NB4 (cell line): ENCODE measurements around the gene SSH2.

ENCODE experiments used
- CTCF ChIP-seq: IDR thresholded peaks from one replicate; pipeline ENCODE4 v1.5.1; 2012; ENCODE audit warnings: low read depth, low read length
- MAX ChIP-seq: IDR thresholded peaks from 2 replicates; pipeline ENCODE4 v1.6.1; 2011; ENCODE audit warnings: low read depth, low read length
- MYC ChIP-seq: IDR thresholded peaks from 2 replicates; pipeline ENCODE4 v1.6.1; 2011; ENCODE audit warnings: low read depth, low read length
- POLR2A ChIP-seq: IDR thresholded peaks from 2 replicates; pipeline ENCODE4 v1.6.1; 2011; ENCODE audit warnings: mild to moderate bottlenecking; ENCODE audit not compliant: insufficient read length; ENCODE audit errors: extremely low read depth

GRCh38 chr17:29838961-29839360 lies 91.1 kb downstream of the SSH2 start:
- TF ChIP-seq CTCF: no peak
- no peak for TF ChIP-seq POLR2A
- TF ChIP-seq MAX: no peak
- no peak for TF ChIP-seq MYC
